ENCODE measurements around the gene RGSL1.

RGSL1 gene

GRCh38 chr1:182473556-182473955, 23.6 kb downstream of the RGSL1 start:
- DNase-seq (ENCODE audit: insufficient read length, low spot score) (no peak), FAIRE-seq (no peak)
- no peak for TF ChIP-seq POLR2A (IDR thresholded peaks at IDR 0.05; ENCODE audit: low read depth, low read length)
- TF ChIP-seq POLR2AphosphoS5 (IDR thresholded peaks at IDR 0.05; ENCODE audit: low read depth, low read length), result no peak
- TF ChIP-seq SPI1 (IDR thresholded peaks at IDR 0.05; ENCODE audit: low read depth, low read length), result no peak
- TF ChIP-seq PAX5 (IDR thresholded peaks at IDR 0.05; ENCODE audit: insufficient read depth, low read length, severe bottlenecking), result no peak
- no peak for TF ChIP-seq POU2F2 (IDR thresholded peaks at IDR 0.05; ENCODE audit: low read depth, low read length)

- DNase-seq (ENCODE audit: insufficient read length, low spot score), result no peak
- TF ChIP-seq PAX5 (IDR thresholded peaks at IDR 0.05; ENCODE audit: insufficient read depth, low read length, severe bottlenecking) (no peak), SPI1 (IDR thresholded peaks at IDR 0.05; ENCODE audit: low read depth, low read length) (no peak), POU2F2 (IDR thresholded peaks at IDR 0.05; ENCODE audit: low read depth, low read length) (no peak), TAF1 (IDR thresholded peaks at IDR 0.05; ENCODE audit: low read depth, low read length) (no peak), POLR2AphosphoS5 (IDR thresholded peaks at IDR 0.05; ENCODE audit: low read depth, low read length) (no peak), POLR2A (IDR thresholded peaks at IDR 0.05; ENCODE audit: low read depth, low read length) (no peak)
These were observed 26.7 kb downstream of the RGSL1 start for GRCh38 chr1:182476625-182477024.

GRCh38 chr1:182478238-182478637, 28.3 kb downstream of the RGSL1 start:
- DNase-seq (ENCODE audit: insufficient read length, low spot score) (no peak), FAIRE-seq (no peak)
- no peak for TF ChIP-seq SPI1 (IDR thresholded peaks at IDR 0.05; ENCODE audit: low read depth, low read length)
- no peak for TF ChIP-seq POLR2AphosphoS5 (IDR thresholded peaks at IDR 0.05; ENCODE audit: low read depth, low read length)
- TF ChIP-seq PAX5 (IDR thresholded peaks at IDR 0.05; ENCODE audit: insufficient read depth, low read length, severe bottlenecking), result no peak
- no peak for TF ChIP-seq POU2F2 (IDR thresholded peaks at IDR 0.05; ENCODE audit: low read depth, low read length)
- no peak for TF ChIP-seq POLR2A (IDR thresholded peaks at IDR 0.05; ENCODE audit: low read depth, low read length)
- TF ChIP-seq TAF1 (IDR thresholded peaks at IDR 0.05; ENCODE audit: low read depth, low read length), result no peak

More at GRCh38 chr1:182476625-182477024, 26.7 kb downstream of the RGSL1 start:
- FAIRE-seq, result no peak

GRCh38 chr1:182484067-182484466, 34.1 kb downstream of the RGSL1 start:
- no peak for FAIRE-seq
- TF ChIP-seq SPI1 (IDR thresholded peaks at IDR 0.05; ENCODE audit: low read depth, low read length) (no peak), POU2F2 (IDR thresholded peaks at IDR 0.05; ENCODE audit: low read depth, low read length) (no peak)
- DNase-seq (ENCODE audit: insufficient read length, low spot score), result no peak

GRCh38 chr1:182484531-182485257, 34.7 kb downstream of the RGSL1 start:
- peak; percentile 31; the same call in 1 of the 2 replicates for TF ChIP-seq SPI1 (IDR thresholded peaks at IDR 0.05; ENCODE audit: low read depth, low read length)
- TF ChIP-seq PAX5 (IDR thresholded peaks at IDR 0.05; ENCODE audit: insufficient read depth, low read length, severe bottlenecking), result no peak
- FAIRE-seq, result peak; percentile 60
- peak; percentile 8 for DNase-seq (ENCODE audit: insufficient read length, low spot score)

- DNase-seq (ENCODE audit: insufficient read length, low spot score) (no peak), FAIRE-seq (no peak)
- TF ChIP-seq PAX5 (IDR thresholded peaks at IDR 0.05; ENCODE audit: insufficient read depth, low read length, severe bottlenecking) (no peak), SPI1 (IDR thresholded peaks at IDR 0.05; ENCODE audit: low read depth, low read length) (no peak), TAF1 (IDR thresholded peaks at IDR 0.05; ENCODE audit: low read depth, low read length) (no peak), POLR2AphosphoS5 (IDR thresholded peaks at IDR 0.05; ENCODE audit: low read depth, low read length) (no peak), POU2F2 (IDR thresholded peaks at IDR 0.05; ENCODE audit: low read depth, low read length) (no peak), POLR2A (IDR thresholded peaks at IDR 0.05; ENCODE audit: low read depth, low read length) (no peak)
These were observed 35.9 kb downstream of the RGSL1 start for GRCh38 chr1:182485861-182486260.

GRCh38 chr1:182488803-182489202, 38.9 kb downstream of the RGSL1 start:
- no peak for DNase-seq (ENCODE audit: insufficient read length, low spot score)
- TF ChIP-seq POU2F2 (IDR thresholded peaks at IDR 0.05; ENCODE audit: low read depth, low read length), result no peak
- no peak for TF ChIP-seq POLR2AphosphoS5 (IDR thresholded peaks at IDR 0.05; ENCODE audit: low read depth, low read length)
- TF ChIP-seq TAF1 (IDR thresholded peaks at IDR 0.05; ENCODE audit: low read depth, low read length), result no peak
- no peak for TF ChIP-seq SPI1 (IDR thresholded peaks at IDR 0.05; ENCODE audit: low read depth, low read length)
- no peak for TF ChIP-seq PAX5 (IDR thresholded peaks at IDR 0.05; ENCODE audit: insufficient read depth, low read length, severe bottlenecking)
- no peak for TF ChIP-seq POLR2A (IDR thresholded peaks at IDR 0.05; ENCODE audit: low read depth, low read length)
- FAIRE-seq, result no peak

- DNase-seq (ENCODE audit: insufficient read length, low spot score), result no peak
- TF ChIP-seq SPI1 (IDR thresholded peaks at IDR 0.05; ENCODE audit: low read depth, low read length), result no peak
- TF ChIP-seq PAX5 (IDR thresholded peaks at IDR 0.05; ENCODE audit: insufficient read depth, low read length, severe bottlenecking), result no peak
- no peak for TF ChIP-seq POLR2AphosphoS5 (IDR thresholded peaks at IDR 0.05; ENCODE audit: low read depth, low read length)
- no peak for TF ChIP-seq POU2F2 (IDR thresholded peaks at IDR 0.05; ENCODE audit: low read depth, low read length)
- no peak for TF ChIP-seq TAF1 (IDR thresholded peaks at IDR 0.05; ENCODE audit: low read depth, low read length)
- no peak for FAIRE-seq
These were observed 43.1 kb downstream of the RGSL1 start for GRCh38 chr1:182493063-182493462.

- FAIRE-seq (no peak), DNase-seq (ENCODE audit: insufficient read length, low spot score) (no peak)
- TF ChIP-seq POU2F2 (IDR thresholded peaks at IDR 0.05; ENCODE audit: low read depth, low read length) (no peak), POLR2AphosphoS5 (IDR thresholded peaks at IDR 0.05; ENCODE audit: low read depth, low read length) (no peak), POLR2A (IDR thresholded peaks at IDR 0.05; ENCODE audit: low read depth, low read length) (no peak), PAX5 (IDR thresholded peaks at IDR 0.05; ENCODE audit: insufficient read depth, low read length, severe bottlenecking) (no peak), SPI1 (IDR thresholded peaks at IDR 0.05; ENCODE audit: low read depth, low read length) (no peak), TAF1 (IDR thresholded peaks at IDR 0.05; ENCODE audit: low read depth, low read length) (no peak)
These were observed 45.1 kb downstream of the RGSL1 start for GRCh38 chr1:182495002-182495401.

- no peak for TF ChIP-seq POLR2A (IDR thresholded peaks at IDR 0.05; ENCODE audit: low read depth, low read length)
- no peak for TF ChIP-seq POU2F2 (IDR thresholded peaks at IDR 0.05; ENCODE audit: low read depth, low read length)
- no peak for FAIRE-seq
- no peak for DNase-seq (ENCODE audit: insufficient read length, low spot score)
These were observed 45.7 kb downstream of the RGSL1 start for GRCh38 chr1:182495693-182496092.
